Endothelial cell of umbilical vein (primary cell): ENCODE measurements around the gene ZBTB4. TPM values are rescaled to one million over a fixed set of nuclear protein-coding genes. Genes with fewer than 3 reads are reported as not detected.
A peak's percentile ranks its signal among the peaks of the same experiment; 100 is the strongest.

Source experiments
- BruUV-seq: library from RNA; stranded (reverse); fragments of 400-500 nt; replicated peaks from 2 replicates; lab custom pipeline; 2021; lab: Mats Ljungman, UMichigan
- CTCF ChIA-PET: fragments of 300-600, 350-600 bp; sonication (Branson Sonifier 250); formaldehyde crosslinking; loops from one replicate; lab custom pipeline; 2021; ENCODE audit warnings: antibody characterized with exemption, inconsistent platforms; lab: Charles Lee
- POLR2A ChIA-PET: fragments of 300-600, 350-600 bp; sonication (Branson Sonifier 250); formaldehyde crosslinking; loops from one replicate; lab custom pipeline; 2021; ENCODE audit warnings: antibody characterized with exemption, inconsistent platforms; lab: Charles Lee
- DNase-seq: peaks from one replicate; pipeline ENCODE4 v3.0.0-alpha.2; 2011; ENCODE audit warnings: low read depth, low spot score
- FAIRE-seq: peaks from 2 replicates; lab custom pipeline; 2011; peaks lifted over from hg19 to GRCh38; lab: Jason Lieb, UNC
- H2AFZ ChIP-seq: 2 replicates; pipeline ENCODE4 v1.6.0; 2012; ENCODE audit warnings: low read depth, low read length, control low read depth, inconsistent platforms
- H3K27ac ChIP-seq: 2 replicates; pipeline ENCODE4 v1.5.1; 2011; ENCODE audit warnings: low read depth, mild to moderate bottlenecking, control low read depth, low read length, moderate library complexity; ENCODE audit not compliant: insufficient read depth
- H3K27me3 ChIP-seq, 2 experiments: 2 replicates each; pipeline versions ENCODE4 v1.6.0 to v1.6.1; 2011; ENCODE audit warnings: low read length in 2 of 2, mixed read lengths in 1 of 2; ENCODE audit not compliant: control insufficient read depth in 2 of 2, insufficient read depth in 2 of 2
- H3K36me3 ChIP-seq, 2 experiments: 2 replicates in 1 of 2; 3 replicates in 1 of 2; pipeline ENCODE4 v1.5.1; 2011; ENCODE audit warnings: low read length in 2 of 2, mild to moderate bottlenecking in 1 of 2, moderate library complexity in 1 of 2; ENCODE audit not compliant: control insufficient read depth in 2 of 2, insufficient read depth in 2 of 2; ENCODE audit errors: extremely low read depth in 1 of 2
- H3K4me1 ChIP-seq: 3 replicates; pipeline ENCODE4 v1.5.1; 2011; ENCODE audit warnings: mild to moderate bottlenecking, low read length; ENCODE audit not compliant: control insufficient read depth, insufficient read depth; ENCODE audit errors: extremely low read depth
- H3K4me2 ChIP-seq: 2 replicates; pipeline ENCODE4 v1.6.1; 2011; ENCODE audit warnings: low read length, control low read depth, mixed read lengths; ENCODE audit not compliant: insufficient read depth
- H3K4me3 ChIP-seq, 3 experiments: fragments of 200-600 bp in 1 of 3; sonication (generic), shearing (Covaris generic) in 1 of 3; replicated peaks in 1 of 3; 2 replicates each; pipeline ENCODE4 v1.5.1; 2011 to 2016; ENCODE audit warnings: control low read depth in 3 of 3, low read length in 3 of 3, mild to moderate bottlenecking in 2 of 3, inconsistent platforms in 1 of 3, low read depth in 1 of 3, moderate library complexity in 1 of 3; ENCODE audit not compliant: insufficient read depth in 1 of 3
- H3K79me2 ChIP-seq: 2 replicates; pipeline ENCODE4 v1.6.0; 2012; ENCODE audit warnings: low read length, inconsistent platforms; ENCODE audit not compliant: control insufficient read depth, insufficient read depth
- H3K9ac ChIP-seq: replicated peaks from 2 replicates; pipeline ENCODE3; 2011; ENCODE audit warnings: low read length, control low read depth; ENCODE audit not compliant: insufficient read depth; ENCODE audit errors: extremely low read depth
- H3K9me1 ChIP-seq: replicated peaks from 3 replicates; pipeline ENCODE4 v1.6.0; 2011; ENCODE audit warnings: mild to moderate bottlenecking, low read length; ENCODE audit not compliant: control insufficient read depth, insufficient read depth; ENCODE audit errors: extremely low read depth
- H3K9me3 ChIP-seq: replicated peaks from 2 replicates; pipeline ENCODE4 v1.5.1; 2012; ENCODE audit warnings: low read length, inconsistent platforms; ENCODE audit not compliant: control insufficient read depth, insufficient read depth
- H4K20me1 ChIP-seq: replicated peaks from 2 replicates; pipeline ENCODE3; 2011; ENCODE audit warnings: mild to moderate bottlenecking, low read length; ENCODE audit not compliant: control insufficient read depth, insufficient read depth; ENCODE audit errors: extremely low read depth
- CTCF ChIP-seq, 2 donors: IDR thresholded peaks; 1 replicate in 1 of 2; 2 replicates in 1 of 2; pipeline ENCODE4 v1.5.1; 2011; ENCODE audit warnings: low read length in 2 of 2, mild to moderate bottlenecking in 2 of 2, moderate library complexity in 2 of 2, control low read depth in 1 of 2, inconsistent platforms in 1 of 2, low read depth in 1 of 2; ENCODE audit not compliant: insufficient read depth in 1 of 2; ENCODE audit errors: extremely low read depth in 1 of 2
- EZH2 ChIP-seq: IDR thresholded peaks from 2 replicates; pipeline ENCODE4 v1.6.1; 2012; ENCODE audit warnings: borderline replicate concordance, low read depth, mild to moderate bottlenecking, moderate library complexity, low read length, inconsistent platforms; ENCODE audit not compliant: severe bottlenecking
- FOS ChIP-seq: IDR thresholded peaks from 2 replicates; pipeline ENCODE4 v1.6.1; 2011; ENCODE audit warnings: mild to moderate bottlenecking, low read length, moderate library complexity, borderline replicate concordance; ENCODE audit not compliant: insufficient read depth
- GATA2 ChIP-seq: IDR thresholded peaks from 2 replicates; pipeline ENCODE4 v1.7.0; 2011; ENCODE audit warnings: low read depth, mild to moderate bottlenecking, moderate library complexity, mixed read lengths, low read length; ENCODE audit not compliant: insufficient read length, insufficient read depth
- MAX ChIP-seq: IDR thresholded peaks from 2 replicates; pipeline ENCODE4 v1.6.1; 2011; ENCODE audit not compliant: insufficient read depth, insufficient read length
- MYC ChIP-seq: IDR thresholded peaks from one replicate; pipeline ENCODE4 v1.6.1; 2011; ENCODE audit warnings: mild to moderate bottlenecking, low read depth, low read length
- POLR2A ChIP-seq: IDR thresholded peaks from 2 replicates; pipeline ENCODE4 v1.6.1; 2012; ENCODE audit warnings: low read depth, mild to moderate bottlenecking, control low read depth, low read length
- POLR2AphosphoS5 ChIP-seq: IDR thresholded peaks from 2 replicates; pipeline ENCODE4 v1.6.1; 2012; ENCODE audit warnings: low read depth, mild to moderate bottlenecking, control low read depth, low read length, moderate library complexity; ENCODE audit not compliant: insufficient read depth
- dilution Hi-C: fragments of 300-500 bp; cut with MboI; formaldehyde crosslinking; loops from one replicate; pipeline ENCODE4 v1.15.0; 2019; ENCODE audit warnings: low sequenced_read_pairs; ENCODE audit not compliant: extremely low pct_ligation_motif_present
- intact Hi-C: fragments of 100-400 bp; cut with micrococcal nuclease; formaldehyde crosslinking; loops from one replicate; pipeline ENCODE4 v1.10.0; 2022
- polyA plus RNA-seq, 4 experiments: library from polyadenylated mRNA; depleted of rRNA in 3 of 4; stranded (reverse) in 3 of 4; unstranded in 1 of 4; fragments of >200 nt; gene quantifications; 2 replicates each; pipeline versions ENCODE4 v1.2.1 to v1.2.3, GENCODE V29; 2011 to 2012; ENCODE audit warnings: missing spikeins in 1 of 4
- total RNA-seq: library from RNA; stranded (reverse); gene quantifications from 2 replicates; pipeline ENCODE4 v1.2.3, GENCODE V29; 2021

ZBTB4 gene
- total and polyA plus RNA-seq, 2 donors (not counting 3 experiments of a cell fraction or from before 2014, with no cell fraction given), result 15.1 to 26.5 TPM

GRCh38 chr17:7497636-7498035 lies 18.2 kb upstream of the ZBTB4 start:
- H3K4me3 ChIP-seq, result no peak overlapping the region
- FAIRE-seq (no peak), DNase-seq (no peak)
- peaks cover 37% of the 10 kb centered on the region for H3K79me2 ChIP-seq
- no peak for TF ChIP-seq CTCF (IDR thresholded peaks at IDR 0.05; ENCODE audit: extremely low read depth in 1 of 2, insufficient read depth in 1 of 2, low read depth in 1 of 2, low read length in 2 of 2)
- no peak for TF ChIP-seq EZH2
- TF ChIP-seq POLR2A, result no peak
- TF ChIP-seq GATA2, result no peak
- TF ChIP-seq FOS, result no peak
- TF ChIP-seq MYC, result no peak
- TF ChIP-seq MAX, result no peak
- no peak for TF ChIP-seq POLR2AphosphoS5
- ChIA-PET POLR2A (interaction anchor here (1.4 to 1.5 kb wide), 3 partner anchors 11 to 14 kb away, joined by 6 to 7 read pairs (median 7); no protein-coding TSS in a partner anchor), CTCF (interaction anchor here (0.8 to 3.5 kb wide), 11 partner anchors 10 to 168 kb away, joined by 3 to 25 read pairs (median 3); partner anchors contain the start of gene SENP3)
- H3K9me1 ChIP-seq, result no peaks in the 10 kb centered on the region
- intact Hi-C loops (loop anchor here (1.0 to 2.0 kb wide), 2 partner anchors 13 to 141 kb away; partner anchors contain the start of gene POLR2A), dilution Hi-C loops (no loop called here)
- no peaks in the 10 kb centered on the region for H3K9me3 ChIP-seq
- no peaks in the 10 kb centered on the region for H4K20me1 ChIP-seq
- H3K9ac ChIP-seq, result no peak overlapping the region
- peaks cover 36 to 44% of the 10 kb centered on the region in 2 experiments for H3K36me3 ChIP-seq
- peak overlapping the region; percentile 30 for H3K27ac ChIP-seq
- H2AFZ ChIP-seq, result no peak overlapping the region
- H3K4me2 ChIP-seq, result no peak overlapping the region
- H3K4me1 ChIP-seq, result peaks cover 23% of the 10 kb centered on the region
- BruUV-seq, result no TSS peak
- H3K27me3 ChIP-seq, result no peaks in the 10 kb centered on the region
